ENCODE results near the gene PHACTR4. TPM values are rescaled to one million over a fixed set of nuclear protein-coding genes. Genes with fewer than 3 reads are reported as not detected.
"Not testable (repeated sequence)": the region's sequence is repeated elsewhere in the genome, so short reads cannot be mapped to it uniquely, and the experiment has no call there.

Gene PHACTR4
- total RNA-seq, 1 experiment from 2014 or later, result 9.1 TPM

DNA sequence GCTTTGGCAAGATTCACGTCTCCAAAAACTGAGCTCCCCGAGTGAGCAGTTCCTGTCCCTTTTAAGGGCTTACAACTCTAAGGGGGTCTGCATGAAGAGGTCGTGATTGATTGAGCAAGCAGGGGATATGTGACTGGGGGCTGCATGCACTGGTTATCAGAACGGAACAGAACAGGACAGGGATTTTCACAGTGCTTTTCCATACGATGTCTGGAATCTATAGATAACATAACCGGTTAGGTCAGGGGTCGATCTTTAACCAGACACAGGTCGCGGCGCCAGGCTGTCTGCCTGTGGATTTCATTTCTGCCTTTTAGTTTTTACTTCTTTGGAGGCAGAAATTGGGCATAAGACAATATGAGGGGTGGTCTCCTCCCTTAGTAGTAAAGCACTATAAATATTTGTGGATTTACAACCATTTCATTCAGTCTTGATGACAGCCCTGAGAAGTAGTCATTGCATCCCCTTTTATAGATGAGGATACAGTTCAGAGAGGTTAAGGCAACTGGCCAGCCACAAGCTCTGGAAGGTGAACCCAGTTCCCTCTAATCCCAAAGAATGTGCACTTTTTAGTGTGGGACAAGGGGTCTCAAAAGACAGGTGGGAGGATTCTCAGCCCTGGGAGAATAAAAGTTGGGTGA is 155.6 kb downstream of the PHACTR4 start:
- H3K9me3 ChIP-seq (ENCODE audit: low read length); ATAC-seq; BruUV-seq (replicated peaks); H3K4me2 ChIP-seq (ENCODE audit: low read length); CTCF ChIA-PET; intact Hi-C loops (cut with micrococcal nuclease); H3K27me3 ChIP-seq (ENCODE audit: low read length); H2AFZ ChIP-seq (ENCODE audit: low read length); DNase-seq; H3K9me2 ChIP-seq (replicated peaks; ENCODE audit: low read length); H3K4me3 ChIP-seq (ENCODE audit: low read length); H3K9ac ChIP-seq (ENCODE audit: low read length); H3F3A ChIP-seq (ENCODE audit: low read length, unreplicated experiment); H4K20me1 ChIP-seq (ENCODE audit: low read length); POLR2A ChIA-PET (ENCODE audit: unreplicated experiment): not testable (repeated sequence)
- Histone ChIP-seq H3K4me1 (ENCODE audit: insufficient read depth, low read length) (peaks cover 35% of the 10 kb centered on the region), H3K79me2 (ENCODE audit: low read length) (peaks cover 94% of the 10 kb centered on the region), H3K36me3 (ENCODE audit: low read depth, low read length) (peaks cover 14% of the 10 kb centered on the region), H3K27ac (ENCODE audit: low read length) (peak overlapping the region; percentile 77; the same call in 1 of the 2 replicates)

DNA sequence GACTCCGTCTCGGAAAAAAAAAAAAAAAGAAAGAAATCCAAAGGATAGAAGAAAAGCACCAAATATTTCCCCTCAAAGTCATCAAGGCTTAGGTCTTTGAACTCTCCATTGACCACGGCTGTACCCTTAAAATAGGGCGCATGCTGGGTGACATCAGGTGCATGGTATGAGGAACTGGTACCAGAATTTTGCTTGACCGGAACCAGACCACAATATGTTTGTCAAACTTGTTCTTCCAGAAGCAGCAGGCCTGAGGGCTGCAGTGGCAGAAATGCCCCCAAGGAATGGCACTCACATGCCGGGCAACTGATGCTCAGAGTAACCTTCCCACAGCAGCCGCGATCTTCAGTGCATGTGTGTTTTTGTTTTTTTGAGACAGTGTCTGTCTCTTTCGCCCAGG is 157.3 kb downstream of the PHACTR4 start:
- Histone ChIP-seq H3K27ac (ENCODE audit: low read length) (peak overlapping the region; percentile 77), H3K4me3 (ENCODE audit: low read length) (no peak overlapping the region), H3K9me2 (replicated peaks; ENCODE audit: low read length) (no peaks in the 10 kb centered on the region), H3F3A (ENCODE audit: low read length, unreplicated experiment) (peaks cover 6% of the 10 kb centered on the region), H3K27me3 (ENCODE audit: low read length) (no peaks in the 10 kb centered on the region), H3K36me3 (ENCODE audit: low read depth, low read length) (peaks cover 27% of the 10 kb centered on the region), H4K20me1 (ENCODE audit: low read length) (peaks cover 5% of the 10 kb centered on the region; the same call in 1 of the 2 replicates), H3K79me2 (ENCODE audit: low read length) (peaks cover 78% of the 10 kb centered on the region), H3K9me3 (ENCODE audit: low read length) (no peaks in the 10 kb centered on the region), H2AFZ (ENCODE audit: low read length) (no peak overlapping the region), H3K4me2 (ENCODE audit: low read length) (peak overlapping the region; percentile 36; the same call in 1 of the 2 replicates), H3K4me1 (ENCODE audit: insufficient read depth, low read length) (peaks cover 31% of the 10 kb centered on the region), H3K9ac (ENCODE audit: low read length) (no peak overlapping the region)
- ChIA-PET POLR2A (ENCODE audit: unreplicated experiment) (no interaction called here), CTCF (no interaction called here)
- no TSS peak for BruUV-seq (replicated peaks)
- ATAC-seq, result peak; percentile 85
- TF ChIP-seq, protein P1, sequence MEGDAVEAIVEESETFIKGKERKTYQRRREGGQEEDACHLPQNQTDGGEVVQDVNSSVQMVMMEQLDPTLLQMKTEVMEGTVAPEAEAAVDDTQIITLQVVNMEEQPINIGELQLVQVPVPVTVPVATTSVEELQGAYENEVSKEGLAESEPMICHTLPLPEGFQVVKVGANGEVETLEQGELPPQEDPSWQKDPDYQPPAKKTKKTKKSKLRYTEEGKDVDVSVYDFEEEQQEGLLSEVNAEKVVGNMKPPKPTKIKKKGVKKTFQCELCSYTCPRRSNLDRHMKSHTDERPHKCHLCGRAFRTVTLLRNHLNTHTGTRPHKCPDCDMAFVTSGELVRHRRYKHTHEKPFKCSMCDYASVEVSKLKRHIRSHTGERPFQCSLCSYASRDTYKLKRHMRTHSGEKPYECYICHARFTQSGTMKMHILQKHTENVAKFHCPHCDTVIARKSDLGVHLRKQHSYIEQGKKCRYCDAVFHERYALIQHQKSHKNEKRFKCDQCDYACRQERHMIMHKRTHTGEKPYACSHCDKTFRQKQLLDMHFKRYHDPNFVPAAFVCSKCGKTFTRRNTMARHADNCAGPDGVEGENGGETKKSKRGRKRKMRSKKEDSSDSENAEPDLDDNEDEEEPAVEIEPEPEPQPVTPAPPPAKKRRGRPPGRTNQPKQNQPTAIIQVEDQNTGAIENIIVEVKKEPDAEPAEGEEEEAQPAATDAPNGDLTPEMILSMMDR (conservative IDR thresholded peaks at IDR 0.05; ENCODE audit: low read depth, low read length), result no peak
- TF ChIP-seq EZH2phosphoT487 (IDR thresholded peaks at IDR 0.05; ENCODE audit: borderline replicate concordance, low read length) (no peak), EZH2 (IDR thresholded peaks at IDR 0.05; ENCODE audit: low read length, unreplicated experiment) (no peak)
- peak; percentile 94 for DNase-seq
- intact Hi-C loops (cut with micrococcal nuclease), result no loop called here

DNA sequence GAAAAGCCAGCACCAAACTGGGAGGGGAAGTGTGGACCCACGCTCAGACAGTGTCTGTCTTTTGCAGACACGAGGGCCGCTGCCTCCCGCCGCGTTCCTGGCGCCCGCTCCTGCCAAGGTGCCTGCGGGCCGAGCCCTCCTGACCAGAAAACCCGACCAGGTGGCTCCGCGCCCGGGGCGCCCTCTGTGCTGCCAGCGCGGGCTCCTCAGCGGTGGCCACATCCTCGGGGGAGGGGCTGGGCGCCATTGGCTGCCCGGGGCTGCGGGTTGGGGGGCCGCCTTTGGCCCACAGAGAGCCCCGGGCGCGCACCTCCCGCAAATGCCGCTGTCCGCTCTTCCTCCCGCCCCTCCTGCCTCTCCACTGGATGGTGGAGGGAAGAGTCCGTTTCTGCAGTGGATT is 160.9 kb downstream of the PHACTR4 start:
- no peaks in the 10 kb centered on the region for H3K27me3 ChIP-seq (ENCODE audit: low read length)
- no peaks in the 10 kb centered on the region for H3K9me3 ChIP-seq (ENCODE audit: low read length)
- ATAC-seq, result no peak
- no peak overlapping the region for H3K9ac ChIP-seq (ENCODE audit: low read length)
- intact Hi-C loops (cut with micrococcal nuclease), result no loop called here
- ChIA-PET CTCF (no interaction called here), POLR2A (ENCODE audit: unreplicated experiment) (no interaction called here)
- no peak overlapping the region for H3K27ac ChIP-seq (ENCODE audit: low read length)
- no peak overlapping the region for H2AFZ ChIP-seq (ENCODE audit: low read length)
- H4K20me1 ChIP-seq (ENCODE audit: low read length), result no peaks in the 10 kb centered on the region
- BruUV-seq (replicated peaks), result no TSS peak
- H3K4me1 ChIP-seq (ENCODE audit: insufficient read depth, low read length), result peaks cover 21% of the 10 kb centered on the region
- H3F3A ChIP-seq (ENCODE audit: low read length, unreplicated experiment), result peaks cover 6% of the 10 kb centered on the region
- peaks cover 43% of the 10 kb centered on the region for H3K79me2 ChIP-seq (ENCODE audit: low read length)
- DNase-seq, result no peak
- peaks cover 34% of the 10 kb centered on the region for H3K36me3 ChIP-seq (ENCODE audit: low read depth, low read length)
- H3K4me2 ChIP-seq (ENCODE audit: low read length), result no peak overlapping the region
- H3K9me2 ChIP-seq (replicated peaks; ENCODE audit: low read length), result no peaks in the 10 kb centered on the region
- TF ChIP-seq EZH2 (IDR thresholded peaks at IDR 0.05; ENCODE audit: low read length, unreplicated experiment), result no peak
- no peak for TF ChIP-seq EZH2phosphoT487 (IDR thresholded peaks at IDR 0.05; ENCODE audit: borderline replicate concordance, low read length)
- TF ChIP-seq, protein P1 (conservative IDR thresholded peaks at IDR 0.05; ENCODE audit: low read depth, low read length), result no peak
- no peak overlapping the region for H3K4me3 ChIP-seq (ENCODE audit: low read length)
